ENCODE measurements around the gene PDZRN4. TPM values are rescaled to one million over a fixed set of nuclear protein-coding genes. Genes with fewer than 3 reads are reported as not detected.

The PDZRN4 gene
- total RNA-seq = 1 to 10 TPM in 1 of 2 donors, under 1 TPM in 1; 0.35 to 3.5 TPM

GRCh38 chr12:41188058-41188840 is at the start of gene PDZRN4:
PDZRN4 (plus strand) TSS chr12:41188320.
- H3K4me3 ChIP-seq = no peak within 1 kb of the TSS
- no peaks in the 10 kb centered on the region for H3K4me1 ChIP-seq
- peak within 1 kb of the TSS; percentile 0 for H3K27ac ChIP-seq
- peak within 1 kb of the TSS in 1 of 2 donors; percentile 12 for H3K9ac ChIP-seq (ENCODE audit: low read depth in 2 of 2, low read length in 2 of 2)
- H3K27me3 ChIP-seq = peaks cover 7% of the 10 kb centered on the region
- no peak for TF ChIP-seq CTCF (IDR thresholded peaks at IDR 0.05)
- no peak for DNase-seq
- H3K36me3 ChIP-seq = no peaks in the 10 kb centered on the region
- intact Hi-C loops (cut with DNase I) = no loop called here
- no peaks in the 10 kb centered on the region for H3K9me3 ChIP-seq

DNA sequence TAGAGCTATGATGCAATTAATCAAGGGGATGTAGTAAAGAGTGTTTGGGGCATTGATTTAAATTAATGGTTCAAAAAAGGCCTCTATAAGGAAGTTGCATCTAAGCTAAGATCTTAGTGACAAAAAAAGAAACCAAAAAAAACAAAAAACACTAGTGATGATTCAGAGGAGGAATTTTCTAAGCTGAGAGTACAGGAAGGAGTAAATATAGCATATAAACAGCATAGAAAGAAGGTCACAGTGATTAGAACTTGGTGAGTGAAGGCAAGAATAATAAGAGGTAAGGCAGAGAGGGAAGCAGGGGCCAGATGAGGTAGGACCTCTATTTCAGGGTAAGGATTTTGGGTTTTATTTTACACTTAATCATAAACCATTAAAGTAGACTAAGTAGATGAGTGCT is 48.0 kb upstream of the PDZRN4 start:
- H3K4me3 ChIP-seq = no peak overlapping the region
- H3K9me3 ChIP-seq = no peaks in the 10 kb centered on the region
- H3K27ac ChIP-seq = no peak overlapping the region
- TF ChIP-seq CTCF (IDR thresholded peaks at IDR 0.05) = no peak
- no peaks in the 10 kb centered on the region for H3K36me3 ChIP-seq
- intact Hi-C loops (cut with DNase I) = no loop called here
- no peak overlapping the region for H3K9ac ChIP-seq (ENCODE audit: low read depth in 2 of 2, low read length in 2 of 2)
- H3K4me1 ChIP-seq = no peaks in the 10 kb centered on the region
- no peaks in the 10 kb centered on the region for H3K27me3 ChIP-seq
- DNase-seq = no peak

GRCh38 chr12:41141104-41141503 is 47.0 kb upstream of the PDZRN4 start:
- TF ChIP-seq CTCF (IDR thresholded peaks at IDR 0.05) = no peak
- no peak for DNase-seq
- Histone ChIP-seq H3K9ac (ENCODE audit: low read depth in 2 of 2, low read length in 2 of 2) (no peak overlapping the region), H3K36me3 (no peaks in the 10 kb centered on the region), H3K4me3 (no peak overlapping the region), H3K27me3 (no peaks in the 10 kb centered on the region), H3K27ac (no peak overlapping the region), H3K9me3 (no peaks in the 10 kb centered on the region), H3K4me1 (no peaks in the 10 kb centered on the region)
- intact Hi-C loops (cut with DNase I) = no loop called here

GRCh38 chr12:41142376-41142775 is 45.7 kb upstream of the PDZRN4 start:
- Histone ChIP-seq H3K27me3 (no peaks in the 10 kb centered on the region), H3K36me3 (no peaks in the 10 kb centered on the region), H3K4me3 (no peak overlapping the region), H3K9ac (ENCODE audit: low read depth in 2 of 2, low read length in 2 of 2) (no peak overlapping the region), H3K4me1 (no peaks in the 10 kb centered on the region), H3K9me3 (no peaks in the 10 kb centered on the region), H3K27ac (no peak overlapping the region)
- DNase-seq = no peak
- TF ChIP-seq CTCF (IDR thresholded peaks at IDR 0.05) = no peak
- intact Hi-C loops (cut with DNase I) = no loop called here

DNA sequence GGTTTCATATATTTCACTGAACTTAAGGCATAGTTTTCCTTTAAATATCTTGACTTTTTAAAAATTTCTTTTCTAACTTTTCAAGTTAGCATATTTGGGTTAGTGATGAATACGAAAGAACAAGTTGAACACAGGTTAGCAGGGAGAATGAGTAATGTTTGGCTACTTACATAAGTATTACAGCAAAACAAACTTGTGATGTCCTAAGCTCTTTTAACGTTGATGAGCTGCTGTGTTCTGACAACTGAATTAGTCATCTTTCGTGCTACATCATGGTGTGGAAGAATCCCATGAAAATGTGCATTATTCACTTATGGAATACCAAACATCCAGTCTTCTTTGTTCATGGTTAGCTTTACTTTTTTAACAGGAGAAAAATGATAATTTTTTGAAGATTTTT is 36.3 kb upstream of the PDZRN4 start:
- DNase-seq = no peak
- no peak overlapping the region for H3K27ac ChIP-seq
- intact Hi-C loops (cut with DNase I) = no loop called here
- no peaks in the 10 kb centered on the region for H3K9me3 ChIP-seq
- no peaks in the 10 kb centered on the region for H3K36me3 ChIP-seq
- no peaks in the 10 kb centered on the region for H3K4me1 ChIP-seq
- H3K4me3 ChIP-seq = no peak overlapping the region
- TF ChIP-seq CTCF (IDR thresholded peaks at IDR 0.05) = no peak
- H3K9ac ChIP-seq (ENCODE audit: low read depth in 2 of 2, low read length in 2 of 2) = no peak overlapping the region
- H3K27me3 ChIP-seq = no peaks in the 10 kb centered on the region
